ENCODE measurements around the gene SRGAP2B. TPM values are rescaled to one million over a fixed set of nuclear protein-coding genes. Genes with fewer than 3 reads are reported as not detected.
"Not testable (repeated sequence)": the region's sequence is repeated elsewhere in the genome, so short reads cannot be mapped to it uniquely, and the experiment has no call there.

Gene SRGAP2B
- total RNA-seq, 2 donors from 2014 or later = 7.5 to 9.6 TPM

DNA sequence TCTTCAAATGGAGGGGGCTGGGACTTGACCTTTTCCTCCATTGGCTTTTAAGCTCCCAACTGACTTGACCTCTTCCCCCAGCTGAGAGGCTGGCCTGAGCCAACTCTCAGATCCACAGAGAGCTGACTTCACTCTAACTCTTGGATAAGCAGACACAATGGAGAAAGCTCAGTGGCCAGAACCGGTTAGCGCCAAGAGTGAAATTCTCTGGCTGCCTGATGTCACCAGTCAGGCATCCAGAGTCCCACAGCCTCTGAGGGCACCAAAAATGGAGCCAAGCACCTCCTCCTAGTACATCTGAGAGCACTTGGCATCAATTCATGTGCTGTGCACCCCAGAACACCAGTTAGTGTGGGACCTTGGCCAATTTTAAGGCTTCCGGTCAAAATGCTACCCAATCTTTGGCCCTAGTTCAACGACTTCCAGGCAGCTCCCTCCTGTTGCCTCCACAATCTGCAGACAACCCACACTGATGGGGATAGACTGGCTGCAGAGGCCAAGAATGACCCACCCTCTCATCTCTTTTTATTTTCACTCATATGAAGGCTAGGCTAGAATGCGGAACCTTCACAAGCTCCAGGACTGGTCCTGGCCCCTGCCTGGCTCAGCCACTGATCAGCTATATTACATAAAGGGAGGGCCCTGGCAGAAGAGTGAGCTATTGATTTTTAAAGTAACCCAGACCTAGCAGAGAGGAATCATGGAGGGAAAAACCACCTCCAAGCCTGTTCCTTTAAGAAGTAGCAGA is 200.5 kb downstream of the SRGAP2B start:
- H3K4me1 ChIP-seq; H3K36me3 ChIP-seq (replicated peaks in 1 of 2; ENCODE audit: insufficient read depth in 1 of 2, low read depth in 2 of 2); DNase-seq; H3K9me3 ChIP-seq; intact Hi-C loops (cut with DNase I); H3K4me3 ChIP-seq; H3K27me3 ChIP-seq; H3K27ac ChIP-seq: not testable (repeated sequence)
- peak; percentile 88 for ATAC-seq
- no CpG with 5 or more reads among the region's 5 CpGs for WGBS, 2 donors

DNA sequence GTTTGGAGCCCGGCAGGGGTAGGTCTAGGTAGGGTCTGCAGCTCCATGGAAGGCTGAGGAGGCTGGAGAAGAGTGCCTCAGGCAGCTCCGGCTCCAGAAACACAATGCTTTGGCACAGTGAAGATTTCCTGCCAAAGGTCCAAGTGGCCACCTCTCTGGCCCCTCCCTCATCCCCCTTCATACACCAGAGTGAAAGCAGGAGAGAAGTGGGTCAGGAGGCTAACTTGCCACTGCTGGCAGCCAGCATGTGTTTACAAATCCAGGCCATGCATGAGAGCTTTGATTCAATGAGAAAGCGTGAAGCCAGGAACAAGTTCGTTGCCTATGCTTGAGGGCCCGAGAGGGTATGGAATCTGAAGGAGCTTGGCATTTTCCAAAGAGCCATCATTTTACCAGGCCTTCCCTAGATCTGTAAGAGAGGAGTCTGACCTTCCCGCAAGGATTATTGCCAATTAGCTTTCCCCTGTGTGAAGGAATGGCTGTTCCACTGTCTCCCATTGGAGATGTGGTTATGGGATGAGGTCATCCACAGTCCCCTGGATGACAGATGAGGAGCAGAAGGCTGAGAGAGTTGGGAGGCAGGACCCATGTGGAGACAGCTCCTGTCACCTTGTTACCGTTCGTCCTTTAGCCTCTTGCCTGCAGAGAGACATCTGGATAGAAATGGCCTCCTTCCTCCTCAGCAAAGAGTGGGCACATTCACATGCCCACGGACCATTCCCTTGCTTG is 201.3 kb downstream of the SRGAP2B start:
- no CpG with 5 or more reads among the region's 9 CpGs for WGBS, 2 donors
- DNase-seq; intact Hi-C loops (cut with DNase I); ATAC-seq; H3K36me3 ChIP-seq (replicated peaks in 1 of 2; ENCODE audit: insufficient read depth in 1 of 2, low read depth in 2 of 2); H3K27ac ChIP-seq; H3K4me1 ChIP-seq; H3K4me3 ChIP-seq; H3K27me3 ChIP-seq; H3K9me3 ChIP-seq: not testable (repeated sequence)

DNA sequence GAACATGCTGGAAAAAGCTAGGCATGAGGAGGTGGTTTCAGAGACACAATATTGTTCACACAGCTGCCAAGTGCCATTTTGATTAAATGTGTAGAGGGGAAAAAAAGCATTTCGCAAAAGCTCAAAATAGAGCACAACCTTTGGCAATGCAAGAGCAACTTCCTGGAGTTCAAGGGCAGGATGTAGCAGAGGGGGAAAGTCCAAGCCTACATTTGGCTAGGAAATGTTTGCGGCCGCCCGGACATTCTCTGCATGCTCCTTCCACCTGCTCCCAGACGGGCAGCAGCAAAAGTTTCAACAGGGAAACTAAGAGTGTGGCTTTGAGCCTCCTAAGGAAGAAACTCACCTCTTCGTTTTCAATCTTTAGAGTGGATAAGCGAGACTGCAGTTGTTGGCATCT is 202.1 kb downstream of the SRGAP2B start:
- H3K9me3 ChIP-seq; DNase-seq; H3K27ac ChIP-seq; H3K4me3 ChIP-seq; H3K27me3 ChIP-seq; ATAC-seq; H3K36me3 ChIP-seq (replicated peaks in 1 of 2; ENCODE audit: insufficient read depth in 1 of 2, low read depth in 2 of 2); H3K4me1 ChIP-seq; intact Hi-C loops (cut with DNase I): not testable (repeated sequence)
- WGBS, 2 donors = no CpG with 5 or more reads among the region's 7 CpGs

DNA sequence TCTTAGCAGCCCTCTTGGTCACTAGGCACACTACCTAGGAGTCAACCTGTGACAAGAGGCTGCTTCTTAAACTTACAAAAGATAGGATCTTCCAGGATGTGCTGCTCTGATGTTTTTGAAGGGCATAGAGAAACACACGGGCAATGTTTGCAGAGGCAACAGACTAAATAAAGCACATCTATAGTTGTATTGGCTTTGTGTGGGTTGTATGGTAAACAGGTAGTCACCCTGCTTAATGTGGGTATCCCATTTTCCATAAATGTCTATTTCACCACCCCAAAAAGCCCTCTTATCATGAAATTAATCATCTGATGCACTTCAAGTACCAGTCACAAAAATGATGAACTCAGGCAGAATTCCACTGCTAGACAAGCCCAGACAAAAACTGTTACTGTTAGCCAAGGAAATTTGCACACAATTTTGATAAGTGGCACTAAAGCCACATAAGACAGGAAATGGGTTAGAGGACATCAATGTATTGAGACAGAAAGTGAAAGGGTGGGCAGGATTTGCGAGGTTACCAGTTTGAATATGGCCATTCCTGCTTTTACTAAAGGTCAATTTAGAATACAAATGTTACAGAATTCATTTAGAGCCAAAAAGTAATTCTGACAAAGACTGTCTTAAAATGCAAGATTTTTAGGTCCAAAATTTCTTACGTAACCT is 205.5 kb downstream of the SRGAP2B start:
- ATAC-seq; H3K9me3 ChIP-seq; H3K4me3 ChIP-seq; H3K4me1 ChIP-seq; intact Hi-C loops (cut with DNase I); H3K27ac ChIP-seq; H3K27me3 ChIP-seq; H3K36me3 ChIP-seq (replicated peaks in 1 of 2; ENCODE audit: insufficient read depth in 1 of 2, low read depth in 2 of 2); DNase-seq: not testable (repeated sequence)
- WGBS, 2 donors = no CpG with 5 or more reads among the region's 3 CpGs

DNA sequence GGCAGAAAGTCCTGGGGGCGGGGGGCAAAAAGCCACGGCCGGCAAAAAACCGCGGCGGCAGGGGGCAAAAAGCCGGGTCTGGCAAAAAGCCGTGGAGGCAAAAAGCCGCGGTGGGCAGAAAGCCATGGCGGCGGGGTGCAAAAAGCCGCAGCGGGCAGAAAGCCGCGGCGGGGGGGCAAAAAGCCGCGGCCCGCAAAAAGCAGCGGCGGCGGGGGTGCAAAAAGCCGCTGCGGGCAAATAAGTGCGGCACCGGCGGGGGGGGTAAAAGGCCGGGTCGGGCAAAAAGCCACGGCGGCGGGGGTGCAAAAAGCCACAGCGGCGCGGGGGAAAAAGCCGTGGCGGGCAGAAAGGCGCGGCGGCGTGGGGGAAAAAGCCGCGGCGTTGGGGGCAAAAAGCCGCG is 212.1 kb downstream of the SRGAP2B start:
- intact Hi-C loops (cut with DNase I); H3K27me3 ChIP-seq; H3K27ac ChIP-seq; ATAC-seq; H3K4me1 ChIP-seq; H3K9me3 ChIP-seq; H3K36me3 ChIP-seq (replicated peaks in 1 of 2; ENCODE audit: insufficient read depth in 1 of 2, low read depth in 2 of 2): not testable (repeated sequence)
- 2% methylated on average over 42 to 47 of the region's 47 CpGs for WGBS, 2 donors
- peak in 3 of 4 donors; percentile 6 to 34 (median 13) for DNase-seq
- H3K4me3 ChIP-seq = peak overlapping the region in 1 of 2 donors; percentile 39

DNA sequence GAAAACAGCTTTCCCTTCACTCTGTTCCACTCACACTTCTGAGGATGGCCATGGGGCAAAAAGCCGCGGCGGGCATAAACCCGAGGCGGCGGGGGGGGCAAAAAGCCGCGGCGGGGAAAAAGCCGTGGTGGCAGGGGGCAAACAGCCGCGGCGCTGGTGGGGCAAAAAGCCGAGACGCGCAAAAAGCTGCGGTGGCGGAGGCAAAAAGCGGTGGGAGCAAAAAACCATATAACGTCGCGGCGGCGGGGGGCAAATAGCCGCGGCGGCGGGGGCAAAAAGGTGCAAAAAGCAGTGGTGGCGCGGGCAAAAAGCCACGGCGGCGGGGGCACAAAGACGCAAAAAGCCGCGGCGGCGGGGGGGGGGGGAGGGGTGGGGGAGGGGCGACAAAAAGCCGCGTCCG is 212.8 kb downstream of the SRGAP2B start:
- H3K36me3 ChIP-seq (replicated peaks in 1 of 2; ENCODE audit: insufficient read depth in 1 of 2, low read depth in 2 of 2); H3K4me3 ChIP-seq; ATAC-seq; H3K27me3 ChIP-seq; H3K9me3 ChIP-seq; intact Hi-C loops (cut with DNase I); H3K4me1 ChIP-seq; H3K27ac ChIP-seq: not testable (repeated sequence)
- WGBS, 2 donors = no CpG with 5 or more reads among the region's 42 CpGs
- DNase-seq = peak in 1 of 4 donors; percentile 9

DNA sequence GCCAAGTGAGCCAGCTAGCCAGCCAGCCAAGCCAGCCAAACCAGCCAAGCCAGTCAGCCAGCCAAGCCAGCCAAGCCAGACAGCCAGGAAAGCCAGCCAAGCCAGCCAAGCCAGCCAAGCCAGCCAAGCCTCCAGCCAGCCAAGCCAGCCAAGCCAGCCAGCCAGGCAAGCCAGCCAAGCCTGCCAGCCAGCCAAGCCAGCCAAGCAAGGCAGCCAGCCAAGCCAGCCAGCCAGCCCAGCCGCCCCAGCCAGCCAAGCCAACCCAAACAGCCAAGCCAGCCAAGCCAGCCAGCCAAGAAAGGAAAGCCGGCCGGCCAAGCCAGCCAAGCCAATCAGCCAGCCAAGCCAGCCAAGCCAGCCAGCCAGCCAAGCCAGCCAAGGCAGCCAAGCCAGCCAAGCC is 236.5 kb downstream of the SRGAP2B start:
- H3K9me3 ChIP-seq; H3K36me3 ChIP-seq (replicated peaks in 1 of 2; ENCODE audit: insufficient read depth in 1 of 2, low read depth in 2 of 2); intact Hi-C loops (cut with DNase I); H3K27me3 ChIP-seq; ATAC-seq; H3K4me3 ChIP-seq; H3K27ac ChIP-seq; H3K4me1 ChIP-seq: not testable (repeated sequence)
- DNase-seq = peak in 1 of 4 donors; percentile 6
- WGBS, 2 donors = 57% methylated on average over 3 of the region's 3 CpGs; no CpG with 5 or more reads in 1 of the 2 donors

Small RNAs within 50 kb of the gene (small RNA-seq; reads per million reads assigned to genes)
- not detected for gene AC242498.1

Other genes with a start within 250 kb of the SRGAP2B start
- not detected for gene FAM72D, start 646 bp upstream of the SRGAP2B start, total RNA-seq
- gene PPIAL4D, start 146.8 kb upstream of the SRGAP2B start, total RNA-seq = not detected

All from body of pancreas (tissue), 4 donors.